CD4-positive, alpha-beta T cell treated with Interleukin-6 for 4 hours (primary cell): ENCODE data around the gene SLC46A1.
"Not testable (repeated sequence)": the region's sequence is repeated elsewhere in the genome, so short reads cannot be mapped to it uniquely, and the experiment has no call there.

Experiments used
- DNase-seq: peaks from one replicate; pipeline ENCODE4 v3.0.0-alpha.2; 2020; ENCODE audit warnings: mixed read lengths

SLC46A1 gene

DNA sequence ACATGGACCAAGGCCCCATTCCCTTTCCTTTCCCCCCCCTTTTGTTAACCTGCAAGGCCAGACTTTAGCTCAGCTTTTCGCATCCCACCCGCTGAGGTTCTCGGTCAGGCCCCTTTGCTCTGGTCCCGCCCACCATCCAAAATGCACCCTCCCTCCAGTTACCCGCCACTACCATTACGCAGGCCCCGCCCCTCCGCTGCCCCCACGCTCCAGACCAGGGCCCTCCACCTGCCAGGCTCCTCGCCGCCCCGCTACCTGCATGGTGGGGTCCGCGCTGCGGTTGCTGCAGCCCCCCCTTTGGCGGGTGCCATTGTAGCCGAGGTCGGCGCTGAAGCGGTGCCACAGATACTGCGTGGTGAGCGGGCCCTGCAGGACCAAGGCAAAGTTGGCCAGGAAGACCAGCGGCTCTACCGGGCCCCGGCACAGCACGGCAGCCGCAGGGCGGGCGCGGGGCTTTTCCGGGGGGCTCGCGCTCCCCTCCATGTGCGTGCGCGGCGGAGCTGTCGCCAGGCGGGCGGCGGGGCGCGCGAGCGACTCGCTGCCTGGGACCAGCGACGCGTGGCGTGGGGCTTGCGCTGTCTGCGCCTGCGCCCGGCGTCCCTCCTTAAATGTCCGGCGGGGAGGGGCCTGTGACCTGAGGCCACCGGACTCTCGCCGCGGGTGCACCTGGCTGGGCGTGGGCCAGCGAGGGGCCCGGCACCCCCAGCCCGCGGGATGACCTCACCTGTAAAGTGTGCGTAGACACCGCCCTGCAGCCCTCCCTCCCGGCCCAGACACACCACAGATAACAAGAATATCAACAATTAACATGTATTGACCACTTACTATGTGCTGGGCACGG lies at the start of gene SLC46A1:
TSS of gene SLC46A1 (minus strand) at position 581 of the 841 bp plus-strand sequence. CDS start at position 483, 98 bp downstream.
- peak; percentile 56 for DNase-seq

- no peak for DNase-seq
Measured at GRCh38 chr17:28449859-28450258, 43.8 kb upstream of the SLC46A1 start.

DNA sequence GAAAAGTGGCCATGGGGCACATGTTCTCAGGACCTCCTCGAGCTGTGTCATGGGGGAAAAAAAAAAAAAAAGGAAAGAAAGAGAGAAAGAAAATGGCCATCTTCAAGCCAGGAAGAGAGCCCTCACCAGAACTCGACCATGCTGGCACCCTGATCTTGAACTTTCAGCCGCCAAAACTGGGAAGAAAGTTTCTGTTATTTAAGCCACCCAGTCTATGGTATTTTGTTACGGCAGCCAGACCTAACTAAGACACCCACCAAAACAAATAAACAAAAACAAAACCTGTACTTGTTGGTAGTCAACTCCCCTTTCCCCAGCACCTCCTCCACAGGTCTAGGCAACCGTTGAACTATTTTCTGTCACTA lies 41.4 kb upstream of the SLC46A1 start:
- no peak for DNase-seq

DNA sequence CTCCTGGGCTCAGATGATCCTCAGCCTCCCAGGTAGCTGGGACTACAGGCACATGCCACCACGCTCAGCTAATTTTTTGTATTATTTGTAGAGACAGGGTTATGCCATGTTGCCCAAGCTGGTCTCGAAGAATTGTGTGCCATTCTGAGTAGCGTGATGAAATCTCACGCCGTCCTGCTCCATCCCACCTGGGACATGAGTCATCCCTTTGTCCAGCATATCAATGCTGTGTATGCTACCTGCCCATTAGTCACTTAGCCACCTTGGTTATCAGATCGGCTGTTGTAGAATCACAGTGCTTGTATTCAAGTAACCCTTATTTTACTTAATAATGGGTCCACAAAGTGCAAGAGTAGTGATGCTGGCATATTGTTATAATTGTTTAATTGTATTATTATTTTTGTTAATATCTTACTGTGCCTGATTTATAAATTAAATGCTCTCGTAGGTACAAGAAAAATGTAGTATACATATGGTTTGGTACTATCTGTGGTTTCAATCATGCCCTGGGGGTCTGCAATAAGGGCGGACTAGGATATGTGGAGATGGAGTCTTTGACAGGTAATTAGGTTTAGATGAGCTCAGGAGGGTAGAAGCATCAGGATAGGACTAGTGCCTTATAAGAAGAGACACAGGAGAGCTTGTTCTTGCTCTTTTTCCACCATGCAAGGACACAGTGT lies 40.8 kb upstream of the SLC46A1 start:
- no peak for DNase-seq

DNA sequence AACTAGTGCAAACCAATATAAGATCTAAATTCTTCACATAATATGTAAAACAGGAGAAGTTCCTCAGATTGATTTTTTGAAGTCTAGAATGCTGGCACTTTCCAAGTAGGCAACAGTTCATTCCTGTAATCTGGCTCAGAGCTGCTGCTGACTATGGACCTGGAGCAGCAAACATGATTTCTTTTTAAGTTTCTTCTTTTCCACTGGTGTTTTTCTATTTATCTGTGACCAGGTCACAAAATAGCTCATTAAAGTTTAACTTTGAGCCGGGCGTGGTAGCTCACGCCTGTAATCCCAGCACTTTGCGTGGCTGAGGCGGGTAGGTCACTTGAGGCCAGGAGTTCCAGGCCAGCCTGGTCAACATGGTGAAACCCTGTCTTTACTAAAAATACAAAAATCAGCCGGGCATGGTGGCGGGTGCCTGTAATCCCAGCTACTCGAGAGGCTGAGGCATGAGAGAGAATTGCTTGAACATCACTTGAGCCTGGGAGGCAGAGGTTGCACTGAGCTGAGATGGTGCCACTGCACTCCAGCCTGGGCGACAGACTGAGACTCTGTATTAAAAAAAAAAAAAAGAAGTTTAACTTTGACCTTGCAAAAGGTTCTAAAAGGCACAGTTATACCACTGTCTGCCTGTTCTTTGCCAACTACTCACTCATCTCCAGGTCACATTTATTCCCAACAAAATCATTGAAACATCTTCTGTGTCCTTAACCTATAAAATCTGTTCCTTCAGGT lies 38.1 kb upstream of the SLC46A1 start:
- no peak for DNase-seq

GRCh38 chr17:28434326-28434725 lies 28.3 kb upstream of the SLC46A1 start:
- DNase-seq = not testable (repeated sequence)

DNA sequence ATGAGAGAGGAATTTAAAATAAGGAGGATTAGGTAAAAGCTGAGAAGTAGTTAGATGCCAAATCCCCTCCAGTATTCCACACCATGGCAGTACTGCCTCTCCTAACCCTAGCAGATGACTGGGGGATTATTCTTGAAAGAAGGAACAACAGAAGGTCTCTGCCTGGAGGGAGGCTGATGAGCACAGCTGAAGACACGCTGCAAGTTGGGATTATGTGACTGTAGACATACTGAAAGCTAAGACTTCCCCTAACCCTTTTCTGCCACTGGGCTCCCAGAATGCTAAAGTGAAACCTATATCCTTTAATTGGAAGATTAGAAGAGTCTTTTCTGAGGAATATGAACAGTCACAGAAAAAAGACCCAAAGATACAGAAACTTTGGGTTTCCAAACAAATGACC lies 27.7 kb upstream of the SLC46A1 start:
- DNase-seq = no peak

GRCh38 chr17:28427982-28428381 lies 22.0 kb upstream of the SLC46A1 start:
- DNase-seq = not testable (repeated sequence)

DNA sequence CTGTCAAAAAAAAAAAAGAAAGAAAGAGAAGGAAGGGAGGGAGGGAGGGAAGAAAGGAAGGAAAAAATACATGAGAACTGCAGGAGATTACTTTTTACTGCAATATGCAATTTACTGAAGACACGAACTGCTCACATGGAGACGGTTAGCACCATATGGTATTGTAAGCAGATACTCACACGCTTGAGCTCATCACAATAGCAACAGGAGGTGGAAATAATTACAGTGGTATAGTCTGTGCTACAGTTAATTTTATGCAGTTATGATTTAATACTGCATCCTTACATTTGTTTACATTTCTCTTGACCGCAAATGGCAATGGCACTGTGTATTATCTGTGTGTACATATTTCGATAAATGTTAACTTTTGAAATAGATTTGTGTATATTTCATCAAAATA lies 21.4 kb upstream of the SLC46A1 start:
- no peak for DNase-seq

DNA sequence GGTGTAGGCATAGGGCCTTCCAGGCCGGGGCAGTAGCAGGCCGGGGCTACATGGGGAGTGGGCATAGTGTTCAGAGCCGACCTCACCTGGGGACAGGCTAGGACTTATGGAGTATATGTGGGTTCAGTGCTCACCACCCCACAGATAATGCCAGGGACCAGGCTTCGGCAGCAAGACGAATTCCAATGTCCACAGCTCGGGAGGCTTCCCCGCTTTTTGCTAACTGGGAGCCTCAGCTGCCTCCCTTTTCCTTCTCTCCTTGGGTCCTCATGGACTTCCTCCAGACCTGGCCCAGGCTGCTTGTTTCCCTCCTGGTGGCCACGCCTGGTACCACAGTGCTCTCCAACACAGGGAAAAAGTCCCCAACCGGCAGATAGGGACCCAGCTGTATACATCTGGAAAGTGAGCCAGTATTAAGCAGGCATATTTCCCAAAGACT lies 20.1 kb upstream of the SLC46A1 start:
- no peak for DNase-seq

GRCh38 chr17:28425206-28425605 lies 19.2 kb upstream of the SLC46A1 start:
- no peak for DNase-seq

DNA sequence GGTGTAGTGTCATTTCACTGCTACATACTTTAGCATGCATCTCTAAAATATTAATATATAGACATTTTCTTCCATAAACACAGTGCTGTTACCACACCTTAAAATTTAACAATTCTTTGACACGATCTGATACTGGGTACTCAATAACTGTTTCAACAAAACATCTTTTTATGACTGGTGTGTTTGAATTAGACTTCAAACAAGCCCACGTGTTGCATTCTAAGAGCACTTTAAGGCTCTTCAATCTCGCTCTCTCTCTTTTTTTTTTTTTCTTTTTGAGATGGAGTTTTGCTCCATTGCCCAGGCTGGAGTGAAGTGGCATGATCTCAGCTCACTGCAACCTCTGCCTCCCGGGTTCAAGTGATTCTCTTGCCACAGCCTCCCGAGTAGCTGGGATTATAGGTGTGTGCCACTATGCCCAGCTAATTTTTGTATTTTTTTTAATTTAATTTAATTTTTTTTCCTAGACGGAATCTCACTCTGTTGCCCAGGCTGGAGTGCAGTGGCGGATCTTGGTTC lies 15.8 kb upstream of the SLC46A1 start:
- no peak for DNase-seq

DNA sequence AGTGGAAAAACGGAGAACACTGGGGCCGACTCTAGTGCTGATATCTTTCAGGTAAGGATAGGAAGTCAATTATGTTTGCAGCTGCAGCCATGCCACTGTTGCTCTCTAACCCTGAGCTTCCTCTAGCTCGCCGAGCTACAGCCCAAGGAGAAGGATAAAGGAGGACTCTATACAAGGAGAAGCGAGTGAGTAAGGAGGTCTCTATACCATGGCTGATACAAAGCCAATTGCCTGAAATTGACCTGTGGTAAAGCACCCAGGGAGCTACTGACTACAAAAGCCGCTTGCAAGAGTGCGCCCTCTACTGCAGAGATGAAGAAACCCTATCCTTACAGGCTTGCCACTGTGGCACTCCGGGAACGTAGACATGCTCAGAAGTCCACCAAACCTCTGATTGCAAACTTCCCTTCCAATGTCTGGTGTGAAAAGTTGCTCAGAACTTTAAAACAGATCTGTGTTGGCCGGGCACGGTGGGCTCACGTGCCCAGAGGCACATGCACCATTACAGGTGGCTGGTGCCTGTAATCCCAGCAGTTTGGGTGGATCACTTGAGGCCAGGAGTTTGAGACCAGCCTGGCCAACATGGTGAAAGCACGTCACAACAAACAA lies 10.8 kb upstream of the SLC46A1 start:
- DNase-seq = peak; percentile 65

DNA sequence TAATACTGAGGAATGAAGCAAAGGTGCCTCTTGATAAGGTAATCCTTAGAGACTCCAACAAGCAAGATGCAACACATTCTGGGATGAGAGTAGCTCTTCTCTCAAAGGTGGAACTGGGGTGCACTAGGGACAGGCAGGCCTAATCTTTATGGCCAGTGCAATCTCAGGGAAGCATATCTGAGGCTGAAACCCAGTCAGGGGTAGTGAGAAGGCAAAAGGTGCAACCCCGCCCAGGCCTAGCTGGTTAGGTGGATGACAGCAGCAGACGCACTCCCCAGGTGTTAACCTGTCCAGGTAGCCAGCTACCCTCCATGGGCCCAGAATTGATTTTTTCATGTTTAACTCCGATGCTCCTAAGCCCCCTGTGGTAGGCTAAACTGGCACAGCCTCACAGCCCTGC lies 9.9 kb upstream of the SLC46A1 start:
- no peak for DNase-seq

GRCh38 chr17:28413804-28414203 lies 7.8 kb upstream of the SLC46A1 start:
- DNase-seq = no peak

DNA sequence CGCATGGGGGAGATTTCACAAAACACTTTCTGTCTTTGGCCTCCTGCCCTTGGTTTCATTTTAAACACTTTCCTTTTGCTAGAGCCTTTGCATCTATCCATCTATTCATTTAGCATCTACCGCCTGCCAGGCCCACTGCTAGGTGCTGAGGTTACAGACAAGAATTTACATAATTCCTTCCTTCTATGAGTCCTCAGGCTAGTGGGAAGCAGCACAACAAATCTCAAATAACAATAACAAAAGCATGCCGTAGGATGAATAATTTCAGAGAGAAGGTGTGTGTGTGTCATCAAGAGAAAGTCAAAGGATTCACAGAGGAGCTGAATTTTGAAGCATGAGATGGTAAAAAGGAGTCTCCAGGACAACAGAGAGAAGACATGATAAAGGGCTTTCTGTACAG lies 6.1 kb upstream of the SLC46A1 start:
- no peak for DNase-seq

- DNase-seq = no peak
Measured at GRCh38 chr17:28407974-28408306, 1.9 kb upstream of the SLC46A1 start.

DNA sequence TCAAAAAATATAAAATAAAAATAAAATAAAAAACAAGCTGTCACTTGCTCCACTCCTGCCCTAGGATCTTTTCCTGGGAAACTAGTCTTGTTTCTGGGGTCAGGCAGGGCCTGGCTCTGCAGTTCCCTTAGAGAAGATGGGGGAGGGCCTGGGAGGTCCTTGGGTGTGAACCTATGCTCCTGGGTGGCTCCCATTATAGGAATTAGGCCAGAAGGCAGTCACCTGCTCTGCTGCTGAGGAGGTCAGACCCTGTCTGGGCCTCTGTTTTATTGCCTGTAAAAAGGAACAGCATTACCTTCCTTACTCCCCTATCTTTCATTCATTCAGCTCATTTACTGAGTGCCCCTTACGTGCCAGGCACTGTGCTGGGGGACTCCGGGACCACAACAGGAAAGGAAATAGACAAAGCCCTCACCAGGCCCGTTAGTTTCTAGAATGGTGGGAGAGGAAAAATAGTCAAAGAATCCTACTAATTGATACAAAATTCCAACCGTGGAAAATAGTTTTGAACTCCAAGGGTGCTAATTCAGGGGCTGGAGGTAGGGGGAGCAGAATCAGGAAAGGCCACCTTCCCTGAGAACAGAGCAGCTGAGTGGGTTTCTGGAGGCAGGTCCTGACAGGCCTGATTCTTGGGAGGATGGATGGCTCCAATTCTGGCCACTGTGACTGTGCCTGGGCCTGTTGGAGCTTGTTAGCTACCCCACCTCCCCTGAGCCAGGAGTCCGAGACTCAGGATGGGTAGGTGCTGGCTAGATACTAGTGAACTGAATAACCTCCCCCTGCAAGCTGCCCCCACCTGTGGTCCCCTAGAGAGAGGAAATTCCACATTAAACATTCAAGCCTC lies 1.3 kb upstream of the SLC46A1 start:
- DNase-seq = no peak

DNA sequence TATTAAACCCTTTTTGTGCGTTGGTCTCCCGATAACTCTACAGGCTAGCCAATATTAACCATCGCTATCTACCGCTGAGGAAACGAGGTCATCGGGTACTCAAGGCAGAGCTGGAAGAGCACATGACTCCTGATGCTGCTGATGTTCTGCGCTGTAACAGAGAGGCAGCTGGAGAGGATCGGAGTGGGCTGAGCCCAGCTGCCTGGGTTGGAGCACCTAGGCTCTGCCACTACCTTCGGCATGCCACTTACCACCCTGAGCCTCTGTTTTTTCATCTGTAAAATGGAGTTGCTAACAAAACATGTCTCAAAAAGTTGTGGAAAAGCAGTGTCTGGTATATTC lies 432 bp upstream of the SLC46A1 start:
- no peak for DNase-seq

- no peak for DNase-seq
Measured at GRCh38 chr17:28404812-28405570, 1.0 kb downstream of the SLC46A1 start.

- DNase-seq = no peak
Measured at GRCh38 chr17:28404461-28404811, 1.6 kb downstream of the SLC46A1 start.

GRCh38 chr17:28404007-28404406 lies 2.0 kb downstream of the SLC46A1 start:
- no peak for DNase-seq
